SH-SY5Y (cell line): ENCODE results near the gene ZBTB7C.

Source experiments
- GATA2 ChIP-seq: IDR thresholded peaks from 2 replicates; pipeline ENCODE4 v1.6.1; 2011; ENCODE audit warnings: mild to moderate bottlenecking, low read depth, low read length
- GATA3 ChIP-seq: IDR thresholded peaks from 2 replicates; pipeline ENCODE4 v1.6.1; 2011; ENCODE audit warnings: low read depth, mild to moderate bottlenecking, low read length, moderate library complexity

DNA sequence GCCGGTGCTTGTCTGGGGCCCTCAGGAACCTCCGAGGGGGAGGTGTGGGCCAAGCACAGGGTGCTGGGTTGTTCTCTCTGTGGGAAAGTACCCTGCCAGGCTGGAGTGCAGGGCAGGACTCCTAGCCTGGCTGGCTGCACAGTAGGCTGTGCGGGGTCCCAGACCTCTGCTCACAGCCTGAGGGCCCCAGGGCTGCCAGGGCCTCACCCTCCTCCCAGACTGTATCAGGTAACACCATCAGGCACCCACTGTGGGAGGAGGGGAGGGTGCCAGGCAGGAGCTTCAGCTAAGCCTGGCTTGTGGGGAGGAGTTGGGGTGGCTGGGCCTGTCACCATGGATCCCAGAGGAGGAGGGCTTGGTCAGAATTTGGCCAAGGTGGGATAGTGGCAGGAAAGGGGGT lies 266.8 kb downstream of the ZBTB7C start:
- TF ChIP-seq GATA2: no peak
- TF ChIP-seq GATA3: no peak
